Measurements from ENCODE around the gene GNAI1.

Gene GNAI1

GRCh38 chr7:80134536-80135308 lies at the start of gene GNAI1:
Gene GNAI1, plus strand, starts transcription at chr7:80134831. Its CDS starts 330 bp downstream, at chr7:80135161.
- DNase-seq (ENCODE audit: low read depth): peak; percentile 71

GRCh38 chr7:80087051-80087770 lies 47.4 kb upstream of the GNAI1 start:
- no peak for DNase-seq (ENCODE audit: low read depth)

GRCh38 chr7:80087771-80088170 lies 46.9 kb upstream of the GNAI1 start:
- no peak for DNase-seq (ENCODE audit: low read depth)

GRCh38 chr7:80088705-80089104 lies 45.9 kb upstream of the GNAI1 start:
- DNase-seq (ENCODE audit: low read depth): no peak

- DNase-seq (ENCODE audit: low read depth): no peak
Observed at GRCh38 chr7:80089366-80089765, 45.3 kb upstream of the GNAI1 start.

GRCh38 chr7:80093349-80093748 lies 41.3 kb upstream of the GNAI1 start:
- no peak for DNase-seq (ENCODE audit: low read depth)

GRCh38 chr7:80095545-80095944 lies 39.1 kb upstream of the GNAI1 start:
- no peak for DNase-seq (ENCODE audit: low read depth)

- DNase-seq (ENCODE audit: low read depth): no peak
Observed at GRCh38 chr7:80097756-80098155, 36.9 kb upstream of the GNAI1 start.

GRCh38 chr7:80098795-80099194 lies 35.8 kb upstream of the GNAI1 start:
- DNase-seq (ENCODE audit: low read depth): no peak

GRCh38 chr7:80100254-80100653 lies 34.4 kb upstream of the GNAI1 start:
- no peak for DNase-seq (ENCODE audit: low read depth)

GRCh38 chr7:80105701-80106408 lies 28.8 kb upstream of the GNAI1 start:
- DNase-seq (ENCODE audit: low read depth): no peak

GRCh38 chr7:80106498-80107113 lies 28.0 kb upstream of the GNAI1 start:
- DNase-seq (ENCODE audit: low read depth): no peak

- DNase-seq (ENCODE audit: low read depth): no peak
Observed at GRCh38 chr7:80107278-80107677, 27.4 kb upstream of the GNAI1 start.

- DNase-seq (ENCODE audit: low read depth): no peak
Observed at GRCh38 chr7:80110376-80110775, 24.3 kb upstream of the GNAI1 start.

GRCh38 chr7:80114159-80114558 lies 20.5 kb upstream of the GNAI1 start:
- no peak for DNase-seq (ENCODE audit: low read depth)

- DNase-seq (ENCODE audit: low read depth): no peak
Observed at GRCh38 chr7:80124526-80125264, 9.9 kb upstream of the GNAI1 start.

GRCh38 chr7:80127412-80128160 lies 7.0 kb upstream of the GNAI1 start:
- DNase-seq (ENCODE audit: low read depth): no peak

- no peak for DNase-seq (ENCODE audit: low read depth)
Observed at GRCh38 chr7:80128918-80129317, 5.7 kb upstream of the GNAI1 start.

- DNase-seq (ENCODE audit: low read depth): no peak
Observed at GRCh38 chr7:80129785-80130184, 4.8 kb upstream of the GNAI1 start.

GRCh38 chr7:80131675-80132435 lies 2.8 kb upstream of the GNAI1 start:
- DNase-seq (ENCODE audit: low read depth): no peak
